B cell (primary cell): ENCODE measurements around the gene CELA2A. TPM values are rescaled to one million over a fixed set of nuclear protein-coding genes. Genes with fewer than 3 reads are reported as not detected.
"Not testable (repeated sequence)": the region's sequence is repeated elsewhere in the genome, so short reads cannot be mapped to it uniquely, and the experiment has no call there.

ENCODE experiments used
- ATAC-seq: fragments of 200-7000 bp; cut with Tn5 transposase; one replicate; pipeline ENCODE4 v1.10.0; 2021; ENCODE audit warnings: low read depth, mild to moderate bottlenecking, moderate number of reproducible peaks, moderate library complexity
- CTCF ChIA-PET: fragments of 350-600 bp; sonication (Branson Sonifier 250); formaldehyde crosslinking; loops from one replicate; lab custom pipeline; 2021; ENCODE audit warnings: antibody characterized with exemption, inconsistent platforms; lab: Charles Lee
- POLR2A ChIA-PET: fragments of 350-600 bp; sonication (Branson Sonifier 250); formaldehyde crosslinking; loops from one replicate; lab custom pipeline; 2021; ENCODE audit warnings: antibody characterized with exemption; lab: Charles Lee
- DNase-seq: peaks from one replicate; pipeline ENCODE4 v3.0.0; 2013
- H2AFZ ChIP-seq: 2 replicates; pipeline ENCODE4 v1.6.1; 2012; ENCODE audit warnings: mild to moderate bottlenecking, low read depth, low read length; ENCODE audit not compliant: insufficient read depth, poor library complexity, severe bottlenecking
- H3K27ac ChIP-seq, 2 donors: 1 replicate in 1 of 2; 2 replicates in 1 of 2; pipeline ENCODE4 v1.5.1; 2012 to 2013; ENCODE audit warnings: low read length in 2 of 2, mild to moderate bottlenecking in 2 of 2, moderate library complexity in 1 of 2
- H3K27me3 ChIP-seq, 4 experiments: fragments of 200-600 bp in 1 of 4; sonication (generic) in 1 of 4; replicated peaks in 1 of 4; 1 replicate in 2 of 4; 2 replicates in 2 of 4; pipeline versions ENCODE4 v1.6.1 to v1.7.0; 2013 to 2016; ENCODE audit warnings: low read length in 3 of 4, mild to moderate bottlenecking in 2 of 4, mixed read lengths in 1 of 4, moderate library complexity in 1 of 4; ENCODE audit not compliant: insufficient read depth in 4 of 4, control insufficient read depth in 3 of 4; ENCODE audit errors: control extremely low read depth in 1 of 4
- H3K36me3 ChIP-seq, 2 experiments: replicated peaks in 1 of 2; 1 replicate in 1 of 2; 2 replicates in 1 of 2; pipeline versions ENCODE4 v1.6.1 to v1.7.1; 2013; ENCODE audit warnings: low read length in 1 of 2; ENCODE audit not compliant: insufficient read depth in 2 of 2, control insufficient read depth in 1 of 2; ENCODE audit errors: control extremely low read depth in 1 of 2, extremely low read depth in 1 of 2
- H3K4me1 ChIP-seq, 2 donors: fragments of 200-600 bp in 1 of 2; sonication (generic) in 1 of 2; 1 replicate in 1 of 2; 2 replicates in 1 of 2; pipeline versions ENCODE4 v1.5.1 to v1.6.1; 2013 to 2017; ENCODE audit warnings: low read length in 2 of 2; ENCODE audit not compliant: control insufficient read depth in 2 of 2, insufficient read depth in 2 of 2
- H3K4me2 ChIP-seq: replicated peaks from 2 replicates; pipeline ENCODE3; 2012; ENCODE audit warnings: mild to moderate bottlenecking, low read depth, low read length; ENCODE audit not compliant: poor library complexity, severe bottlenecking
- H3K4me3 ChIP-seq, 5 experiments: fragments of 200-600 bp in 1 of 5; sonication (generic) in 1 of 5; 1 replicate in 3 of 5; 2 replicates in 2 of 5; pipeline versions ENCODE4 v1.5.1 to v1.7.0; 2011 to 2016; ENCODE audit warnings: low read length in 4 of 5, mild to moderate bottlenecking in 4 of 5, low read depth in 2 of 5, control low read depth in 1 of 5, moderate library complexity in 1 of 5; ENCODE audit not compliant: insufficient read depth in 1 of 5; ENCODE audit errors: control extremely low read depth in 1 of 5, extremely low read depth in 1 of 5
- H3K79me2 ChIP-seq: fragments of 200-600 bp; sonication (generic); one replicate; pipeline ENCODE4 v1.6.0; 2016; ENCODE audit warnings: low read length; ENCODE audit not compliant: control insufficient read depth, insufficient read depth
- H3K9ac ChIP-seq: fragments of 200-600 bp; sonication (generic); 2 replicates; pipeline ENCODE4 v1.6.1; 2017; ENCODE audit warnings: mild to moderate bottlenecking, low read length, moderate library complexity
- H3K9me3 ChIP-seq, 3 donors: one replicate each; pipeline versions ENCODE4 v1.6.1 to v1.7.1; 2013; ENCODE audit warnings: low read length in 2 of 3; ENCODE audit not compliant: control insufficient read depth in 2 of 3, insufficient read depth in 1 of 3; ENCODE audit errors: control extremely low read depth in 1 of 3
- H4K20me1 ChIP-seq: 2 replicates; pipeline ENCODE4 v1.6.0; 2012; ENCODE audit warnings: mild to moderate bottlenecking, low read length; ENCODE audit not compliant: insufficient read depth, control insufficient read depth, poor library complexity, severe bottlenecking
- H3K27ac Mint-ChIP-seq: one replicate; pipeline ENCODE4 v1.8.0; 2021; ENCODE audit warnings: mixed read lengths
- H3K27me3 Mint-ChIP-seq: one replicate; pipeline ENCODE4 v1.8.0; 2021; ENCODE audit warnings: mixed read lengths
- H3K4me1 Mint-ChIP-seq: one replicate; pipeline ENCODE4 v1.8.0; 2021; ENCODE audit warnings: mixed read lengths
- H3K4me3 Mint-ChIP-seq: one replicate; pipeline ENCODE4 v1.8.0; 2021; ENCODE audit warnings: mixed read lengths
- H3K9me3 Mint-ChIP-seq: one replicate; pipeline ENCODE4 v1.8.0; 2022; ENCODE audit warnings: mixed read lengths; ENCODE audit not compliant: insufficient read depth
- EZH2 ChIP-seq: IDR thresholded peaks from 2 replicates; pipeline ENCODE4 v1.6.1; 2012; ENCODE audit warnings: borderline replicate concordance, low read depth, mild to moderate bottlenecking, moderate library complexity, low read length; ENCODE audit not compliant: insufficient read depth, poor library complexity, severe bottlenecking
- WGBS: methylation state at CpG from one replicate; pipeline ENCODE4 v1.1.5; 2013; ENCODE audit warnings: missing lambda C conversion rate; ENCODE audit not compliant: insufficient coverage; 5-methylcytosine and 5-hydroxymethylcytosine counted together
- intact Hi-C: fragments of 100-400 bp; cut with micrococcal nuclease; formaldehyde crosslinking; loops from one replicate; pipeline ENCODE4 v1.10.0; 2022
- polyA plus RNA-seq: library from polyadenylated mRNA; depleted of rRNA; stranded (reverse); fragments of >200 nt; gene quantifications from 2 replicates; pipeline ENCODE4 v1.2.3, GENCODE V29; 2012
- total RNA-seq, 2 donors: library from RNA; stranded (reverse); fragments of 120-200 nt in 1 of 2; gene quantifications; 1 replicate in 1 of 2; 2 replicates in 1 of 2; pipeline versions ENCODE4 v1.2.3 to v1.2.4, GENCODE V29; 2013 to 2022
- TF ChIP-seq, protein P1 (sequence below): fragments of 200-600 bp; IDR thresholded peaks from one replicate; pipeline ENCODE4 v1.8.0; 2022; ENCODE audit warnings: antibody characterized with exemption, mild to moderate bottlenecking

The CELA2A gene
- total and polyA plus RNA-seq, 2 donors (not counting 1 experiment from before 2014, with no cell fraction given), result not detected

DNA sequence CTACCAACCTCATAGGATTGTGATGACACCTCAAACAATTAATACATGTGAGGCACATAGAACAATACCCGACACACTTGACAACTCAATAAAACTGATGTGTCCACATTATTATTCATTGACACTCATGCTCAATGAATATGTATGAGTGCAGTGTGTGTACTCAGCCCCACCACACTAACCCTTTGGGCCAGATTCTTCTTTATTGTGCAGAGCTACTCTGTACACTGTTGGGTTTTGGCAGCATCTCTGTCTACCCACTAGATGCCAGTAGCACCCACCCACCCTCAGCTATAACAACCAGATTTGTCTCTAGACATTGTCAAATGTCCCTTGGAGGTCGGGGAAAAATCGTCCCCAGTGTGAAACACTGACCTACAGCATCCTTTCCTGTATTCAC, 57.4 kb downstream of the CELA2A start:
- H2AFZ ChIP-seq, result no peak overlapping the region
- H3K4me2 ChIP-seq, result no peak overlapping the region
- ATAC-seq (no peak), DNase-seq (no peak)
- H3K9me3 Mint-ChIP-seq, result no peaks in the 10 kb centered on the region
- TF ChIP-seq, protein P1, sequence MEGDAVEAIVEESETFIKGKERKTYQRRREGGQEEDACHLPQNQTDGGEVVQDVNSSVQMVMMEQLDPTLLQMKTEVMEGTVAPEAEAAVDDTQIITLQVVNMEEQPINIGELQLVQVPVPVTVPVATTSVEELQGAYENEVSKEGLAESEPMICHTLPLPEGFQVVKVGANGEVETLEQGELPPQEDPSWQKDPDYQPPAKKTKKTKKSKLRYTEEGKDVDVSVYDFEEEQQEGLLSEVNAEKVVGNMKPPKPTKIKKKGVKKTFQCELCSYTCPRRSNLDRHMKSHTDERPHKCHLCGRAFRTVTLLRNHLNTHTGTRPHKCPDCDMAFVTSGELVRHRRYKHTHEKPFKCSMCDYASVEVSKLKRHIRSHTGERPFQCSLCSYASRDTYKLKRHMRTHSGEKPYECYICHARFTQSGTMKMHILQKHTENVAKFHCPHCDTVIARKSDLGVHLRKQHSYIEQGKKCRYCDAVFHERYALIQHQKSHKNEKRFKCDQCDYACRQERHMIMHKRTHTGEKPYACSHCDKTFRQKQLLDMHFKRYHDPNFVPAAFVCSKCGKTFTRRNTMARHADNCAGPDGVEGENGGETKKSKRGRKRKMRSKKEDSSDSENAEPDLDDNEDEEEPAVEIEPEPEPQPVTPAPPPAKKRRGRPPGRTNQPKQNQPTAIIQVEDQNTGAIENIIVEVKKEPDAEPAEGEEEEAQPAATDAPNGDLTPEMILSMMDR, result no peak
- no peak for TF ChIP-seq EZH2
- no peak overlapping the region for H3K4me3 Mint-ChIP-seq
- H3K9ac ChIP-seq, result no peak overlapping the region
- ChIA-PET CTCF (no interaction called here), POLR2A (no interaction called here)
- H3K27me3 ChIP-seq, result no peaks in the 10 kb centered on the region
- peaks cover 4 to 40% of the 10 kb centered on the region in 2 experiments for H3K36me3 ChIP-seq
- intact Hi-C loops, result no loop called here
- peaks cover 6% of the 10 kb centered on the region for H4K20me1 ChIP-seq
- WGBS, result 100% methylated on average over 2 of the region's 3 CpGs
- no peak overlapping the region for H3K27ac ChIP-seq
- peaks cover 39% of the 10 kb centered on the region for H3K4me1 Mint-ChIP-seq
- H3K4me1 ChIP-seq, result peaks cover 8 to 10% of the 10 kb centered on the region in 2 donors
- H3K9me3 ChIP-seq, result no peaks in the 10 kb centered on the region
- no peak overlapping the region for H3K4me3 ChIP-seq
- no peak overlapping the region for H3K27ac Mint-ChIP-seq
- H3K79me2 ChIP-seq, result peaks cover 71% of the 10 kb centered on the region
- no peaks in the 10 kb centered on the region for H3K27me3 Mint-ChIP-seq

DNA sequence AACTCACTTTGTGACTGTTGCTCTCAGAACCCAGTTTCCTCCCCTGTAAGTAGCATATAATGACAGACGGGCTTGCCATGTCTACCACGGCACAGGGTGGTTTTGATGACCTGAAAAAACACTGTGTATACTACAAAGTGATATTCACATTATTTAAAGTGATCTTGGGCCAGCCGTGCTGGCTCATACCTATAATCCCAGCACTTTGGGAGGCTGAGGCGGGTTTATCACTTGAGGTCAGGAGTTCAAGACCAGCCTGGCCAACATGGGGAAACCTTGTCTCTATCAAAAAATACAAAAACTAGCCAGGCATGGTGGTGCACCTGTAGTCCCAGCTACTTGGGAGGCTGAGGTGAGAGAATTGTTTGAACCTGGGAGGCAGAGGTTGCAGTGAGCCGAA, 58.0 kb downstream of the CELA2A start:
- H3K9ac ChIP-seq, H3K9me3 ChIP-seq, H3K27ac Mint-ChIP-seq, ATAC-seq, H3K4me3 Mint-ChIP-seq, H3K4me2 ChIP-seq, H3K9me3 Mint-ChIP-seq, H3K4me3 ChIP-seq, H3K27me3 ChIP-seq, DNase-seq, H3K27ac ChIP-seq, H4K20me1 ChIP-seq, H3K27me3 Mint-ChIP-seq, intact Hi-C loops, H2AFZ ChIP-seq: not testable (repeated sequence)
- peaks cover 76% of the 10 kb centered on the region for H3K79me2 ChIP-seq
- peaks cover 38% of the 10 kb centered on the region for H3K4me1 Mint-ChIP-seq
- H3K36me3 ChIP-seq, result peaks cover 4 to 40% of the 10 kb centered on the region in 2 experiments
- CTCF ChIA-PET, result interaction anchor here (0.8 kb wide), 1 partner anchor 12 kb away, joined by 3 read pairs; no protein-coding TSS in a partner anchor
- H3K4me1 ChIP-seq, result peaks cover 8 to 10% of the 10 kb centered on the region in 2 donors
- POLR2A ChIA-PET, result interaction anchor here (1.2 kb wide), 1 partner anchor 9 kb away, joined by 3 read pairs; the partner anchor contains the start of gene CASP9
- WGBS, result 100% methylated on average over 1 of the region's 5 CpGs
